HG03280 (cell line): ENCODE data around the gene NABP2.

Source experiments
- ATAC-seq: cut with Tn5 transposase; IDR thresholded peaks from one replicate; pipeline ENCODE4 v1.9.1; 2021; ENCODE audit warnings: mild to moderate bottlenecking, moderate library complexity; ENCODE audit not compliant: unreplicated experiment

The NABP2 gene

GRCh38 chr12:56212361-56212760 lies 11.8 kb upstream of the NABP2 start:
- ATAC-seq = no peak

- no peak for ATAC-seq
These were observed 10.3 kb upstream of the NABP2 start for GRCh38 chr12:56213878-56214277.

GRCh38 chr12:56216461-56216860 lies 7.7 kb upstream of the NABP2 start:
- ATAC-seq = no peak

- ATAC-seq = no peak
These were observed 4.3 kb upstream of the NABP2 start for GRCh38 chr12:56219840-56220239.

GRCh38 chr12:56220611-56221231 lies 3.4 kb upstream of the NABP2 start:
- ATAC-seq = no peak

GRCh38 chr12:56221232-56221756 lies 2.8 kb upstream of the NABP2 start:
- ATAC-seq = peak; percentile 21

- peak; percentile 79 for ATAC-seq
These were observed 2.2 kb upstream of the NABP2 start, which contains the start of gene RNF41 for GRCh38 chr12:56221757-56222530. TSS of gene RNF41 (minus strand) at chr12:56221922. CDS start at chr12:56214047, 7,875 bp downstream.

GRCh38 chr12:56222531-56222895 lies 1.6 kb upstream of the NABP2 start:
- ATAC-seq = no peak

GRCh38 chr12:56223571-56224101 lies 506 bp upstream of the NABP2 start:
- ATAC-seq = no peak

- ATAC-seq = no peak
These were observed 812 bp downstream of the NABP2 start for GRCh38 chr12:56224954-56225353.

- no peak for ATAC-seq
These were observed 4.9 kb downstream of the NABP2 start for GRCh38 chr12:56229082-56229481.

GRCh38 chr12:56229916-56230431 lies 5.8 kb downstream of the NABP2 start, which contains the start of gene SLC39A5:
TSS of gene SLC39A5 (plus strand) at chr12:56230051. CDS start at chr12:56231275, 1,224 bp downstream.
- no peak for ATAC-seq

GRCh38 chr12:56230432-56231183 lies 6.5 kb downstream of the NABP2 start:
- no peak for ATAC-seq

GRCh38 chr12:56231184-56231582 lies 7.0 kb downstream of the NABP2 start:
- no peak for ATAC-seq

- ATAC-seq = no peak
These were observed 10.7 kb downstream of the NABP2 start for GRCh38 chr12:56234746-56235436.

GRCh38 chr12:56236091-56236490 lies 11.9 kb downstream of the NABP2 start:
- no peak for ATAC-seq

- no peak for ATAC-seq
These were observed 12.8 kb downstream of the NABP2 start for GRCh38 chr12:56236985-56237384.

GRCh38 chr12:56237552-56237951 lies 13.4 kb downstream of the NABP2 start:
- no peak for ATAC-seq

GRCh38 chr12:56241424-56242303 lies 17.5 kb downstream of the NABP2 start:
- no peak for ATAC-seq
